Activated T-helper 9 cell treated with anti-CD3 and anti-CD28 coated beads, Interleukin-2, amount 50 U/mL, for 16 hours (primary cell): ENCODE results near the gene TSPAN6.

Source experiments
- DNase-seq: peaks from one replicate; pipeline ENCODE4 v3.0.0-alpha.2; 2020; ENCODE audit warnings: low read depth

The TSPAN6 gene

DNA sequence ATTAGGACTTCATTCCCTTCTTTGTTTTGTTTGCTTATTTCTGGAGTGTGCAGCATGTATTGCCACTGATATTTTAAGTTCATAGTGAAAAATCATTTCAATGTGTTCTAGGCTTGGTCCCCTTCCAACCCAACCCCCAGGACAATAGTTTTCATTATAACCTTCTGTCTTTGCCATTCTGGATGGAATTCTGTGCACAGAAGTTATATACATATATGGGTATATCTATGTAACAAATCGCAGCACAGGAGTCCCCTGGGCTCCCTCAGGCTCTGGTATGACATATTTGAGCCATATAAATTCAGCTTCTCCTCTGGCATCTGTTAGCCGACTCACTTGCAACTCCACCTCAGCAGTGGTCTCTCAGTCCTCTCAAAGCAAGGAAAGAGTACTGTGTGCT is 52.0 kb downstream of the TSPAN6 start, which contains the start of gene TNMD:
TNMD (plus strand) TSS at position 326 of the 400 bp plus-strand sequence. CDS start 83 bp downstream, outside the sequence.
- no peak for DNase-seq
